ENCODE measurements around the gene KLHL29.

Gene KLHL29

GRCh38 chr2:23642516-23642915, 257.5 kb downstream of the KLHL29 start:
- DNase-seq, result no peak

- no peak for DNase-seq
Observed at GRCh38 chr2:23645230-23645808, 260.3 kb downstream of the KLHL29 start.

DNA sequence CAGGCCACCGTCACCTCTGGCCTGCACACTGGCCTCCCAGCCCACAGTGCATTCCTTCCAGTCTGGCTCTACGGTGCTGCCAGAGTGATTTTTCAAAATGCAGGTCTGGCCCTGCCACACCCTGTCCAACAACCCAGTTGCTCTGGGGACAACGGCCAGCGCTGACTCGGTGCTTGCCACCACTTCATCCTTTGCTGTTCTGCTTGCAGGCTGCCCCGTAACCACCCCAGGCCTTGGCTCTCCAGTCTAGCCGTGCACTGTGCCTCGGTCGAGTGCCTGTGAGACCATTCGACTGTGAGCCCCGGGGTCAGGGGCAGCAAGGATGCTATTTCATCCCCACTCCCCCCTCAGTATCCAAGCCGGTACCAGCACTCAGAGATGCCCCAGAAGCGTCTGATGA, 262.6 kb downstream of the KLHL29 start:
- no peak for DNase-seq

- no peak for DNase-seq
Observed at GRCh38 chr2:23649303-23649702, 264.3 kb downstream of the KLHL29 start.

DNA sequence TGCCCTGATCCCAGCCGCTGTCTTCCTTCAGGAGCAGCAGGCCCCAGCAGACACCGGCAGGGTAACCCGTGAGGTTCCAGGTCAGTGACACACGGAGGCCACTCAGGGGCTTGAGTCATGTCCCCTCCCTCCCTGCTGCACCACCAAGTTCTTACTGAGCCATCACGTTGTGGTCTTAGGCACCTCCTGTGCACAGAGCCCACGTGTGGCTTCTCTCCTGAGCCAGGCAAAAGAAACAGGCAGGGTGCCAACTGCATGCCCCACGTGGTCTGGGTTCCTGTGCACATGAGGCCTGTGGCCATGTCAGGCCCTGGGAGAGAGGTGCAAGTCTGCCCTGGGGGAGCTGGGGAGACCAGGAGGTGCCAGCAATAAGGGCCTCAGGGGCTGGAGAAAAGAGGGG, 264.8 kb downstream of the KLHL29 start:
- DNase-seq, result no peak

- no peak for DNase-seq
Observed at GRCh38 chr2:23651187-23652080, 266.5 kb downstream of the KLHL29 start.

GRCh38 chr2:23653326-23653725, 268.3 kb downstream of the KLHL29 start:
- DNase-seq, result no peak

DNA sequence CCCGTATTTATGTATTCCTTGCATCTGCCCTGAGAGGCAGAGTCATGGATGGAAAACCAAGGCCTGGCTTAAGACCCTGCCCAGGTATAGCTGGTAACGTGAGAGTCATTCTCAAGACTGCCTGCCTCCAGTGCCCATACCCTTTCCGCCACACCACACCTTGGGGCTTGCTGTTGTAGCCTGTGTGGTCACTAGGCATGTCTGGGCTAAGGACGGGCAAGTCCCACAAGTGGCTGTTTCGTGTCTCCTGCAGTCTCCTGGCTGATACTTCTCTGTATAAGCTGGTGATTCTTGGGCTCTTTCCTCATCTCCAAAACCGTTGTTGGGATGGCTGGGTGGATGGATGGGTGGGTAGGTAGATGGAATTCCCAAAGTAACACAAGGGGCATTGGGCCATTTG, 269.8 kb downstream of the KLHL29 start:
- DNase-seq, result no peak

GRCh38 chr2:23655934-23656596, 271.1 kb downstream of the KLHL29 start:
- no peak for DNase-seq

DNA sequence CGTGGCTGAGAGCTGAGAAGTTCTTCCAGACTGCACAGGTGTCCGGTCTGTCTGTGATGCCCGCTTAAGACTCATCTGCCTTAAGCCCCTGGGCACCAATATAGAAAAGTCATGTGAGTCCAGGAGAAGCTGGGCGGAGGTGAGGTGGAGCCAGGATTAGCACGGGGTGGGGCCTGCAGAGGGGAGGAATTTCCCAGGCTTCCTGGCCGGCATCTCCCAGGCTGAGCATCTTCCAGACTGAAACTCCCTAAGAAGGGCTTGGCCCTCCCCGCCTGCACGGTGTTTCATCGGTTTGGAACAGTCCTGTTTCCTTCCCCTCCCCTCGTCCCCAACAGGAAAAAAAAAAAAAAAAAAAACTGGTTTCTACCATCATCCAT, 271.6 kb downstream of the KLHL29 start:
- DNase-seq, result no peak

DNA sequence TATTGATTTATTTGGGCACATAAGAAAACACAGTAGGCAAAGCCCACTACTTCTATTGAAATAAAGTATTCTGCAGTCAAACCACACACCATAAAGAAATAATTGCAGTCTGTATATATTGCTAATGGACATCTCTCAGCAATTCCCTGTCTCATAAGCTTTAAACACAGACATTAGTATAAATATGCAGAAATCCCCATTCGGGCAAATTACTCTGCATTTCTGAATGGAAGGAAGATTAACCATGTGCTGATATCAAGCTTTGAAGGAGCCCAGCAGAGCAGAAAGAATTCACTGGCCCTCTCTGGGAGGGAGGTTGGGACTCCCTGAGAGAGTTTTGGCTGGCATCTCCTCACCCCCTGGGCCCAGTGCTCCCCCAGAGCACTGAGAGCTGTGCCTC, 272.4 kb downstream of the KLHL29 start:
- no peak for DNase-seq

- DNase-seq, result no peak
Observed at GRCh38 chr2:23657934-23658333, 273.0 kb downstream of the KLHL29 start.

GRCh38 chr2:23658466-23658942, 273.5 kb downstream of the KLHL29 start:
- no peak for DNase-seq

- DNase-seq, result no peak
Observed at GRCh38 chr2:23659328-23659727, 274.3 kb downstream of the KLHL29 start.

DNA sequence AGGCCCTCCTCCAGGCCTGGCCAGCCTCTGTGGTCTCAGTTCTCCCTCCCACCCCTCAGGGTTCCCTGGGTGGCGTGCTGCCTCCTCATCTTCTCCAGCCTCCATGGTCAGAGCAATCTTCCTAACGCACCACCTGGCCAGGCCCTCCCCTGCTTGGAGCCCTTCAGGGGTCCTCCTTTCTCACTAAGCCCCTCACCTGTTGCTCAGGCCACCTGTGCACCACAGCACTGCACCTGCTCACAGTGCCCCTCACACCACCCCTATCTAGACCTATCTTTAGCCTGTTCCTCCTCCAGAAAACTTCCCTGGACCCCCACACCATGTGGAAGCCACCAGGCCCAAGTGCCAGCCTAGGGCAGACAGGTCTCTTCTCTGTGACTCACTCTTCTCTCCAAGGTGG, 274.8 kb downstream of the KLHL29 start:
- no peak for DNase-seq

DNA sequence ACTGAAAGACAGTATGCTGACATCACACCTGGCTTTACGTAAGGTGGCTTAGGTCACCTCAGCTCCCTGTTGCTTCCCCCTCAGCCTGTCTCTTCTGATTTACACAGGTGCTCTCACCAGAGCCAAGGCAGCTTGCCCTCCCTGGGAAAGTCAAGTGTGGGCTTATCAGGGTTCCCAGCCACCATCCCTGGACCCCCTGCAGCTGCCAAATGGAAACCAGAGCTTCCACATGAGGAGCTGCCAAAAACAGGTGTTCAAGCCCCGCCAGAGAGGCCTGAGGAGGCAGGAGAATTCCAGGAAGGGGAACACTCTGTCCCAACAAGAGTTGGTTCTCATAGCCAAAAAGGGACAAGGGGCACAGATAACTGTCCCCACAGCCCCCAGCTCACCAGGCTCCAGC, 275.3 kb downstream of the KLHL29 start:
- DNase-seq, result no peak

DNA sequence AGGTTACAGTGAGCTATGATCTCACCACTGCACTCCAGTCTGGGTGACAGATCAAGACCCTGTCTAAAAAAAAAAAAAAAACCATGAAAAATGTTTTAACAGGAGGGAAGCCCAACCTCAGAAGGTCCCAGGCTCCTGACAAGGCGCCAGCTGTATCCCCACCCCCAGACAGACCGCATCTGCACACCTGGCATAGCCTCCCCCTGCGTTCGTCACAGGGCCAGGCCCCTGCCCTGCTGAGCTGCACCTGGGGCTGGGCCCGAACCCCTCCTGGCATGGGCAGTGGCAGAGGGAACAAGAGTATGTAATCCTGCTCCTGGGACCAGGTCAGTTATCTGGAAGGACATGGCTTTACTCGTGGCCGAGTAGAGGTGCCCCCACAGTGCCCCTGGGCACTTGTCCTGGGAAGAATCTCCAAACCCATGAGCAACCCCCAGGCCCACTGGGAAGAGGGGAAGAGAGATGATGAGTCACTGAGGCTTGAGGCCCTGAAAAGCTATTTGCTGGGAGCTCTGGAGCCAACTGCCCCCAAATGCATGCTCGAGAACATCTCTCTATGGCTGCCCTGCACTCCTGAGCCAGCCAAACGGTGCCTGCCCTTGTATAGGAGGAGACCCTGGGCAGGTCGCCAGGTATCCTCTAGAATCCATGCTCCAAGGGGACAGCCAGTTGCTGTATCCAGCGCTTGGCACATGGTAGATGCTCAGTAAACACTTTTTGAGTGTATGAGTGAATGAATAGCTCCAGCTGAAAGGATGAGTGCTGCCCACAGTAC, 276.5 kb downstream of the KLHL29 start:
- DNase-seq, result no peak

- DNase-seq, result no peak
Observed at GRCh38 chr2:23662466-23662865, 277.5 kb downstream of the KLHL29 start.

DNA sequence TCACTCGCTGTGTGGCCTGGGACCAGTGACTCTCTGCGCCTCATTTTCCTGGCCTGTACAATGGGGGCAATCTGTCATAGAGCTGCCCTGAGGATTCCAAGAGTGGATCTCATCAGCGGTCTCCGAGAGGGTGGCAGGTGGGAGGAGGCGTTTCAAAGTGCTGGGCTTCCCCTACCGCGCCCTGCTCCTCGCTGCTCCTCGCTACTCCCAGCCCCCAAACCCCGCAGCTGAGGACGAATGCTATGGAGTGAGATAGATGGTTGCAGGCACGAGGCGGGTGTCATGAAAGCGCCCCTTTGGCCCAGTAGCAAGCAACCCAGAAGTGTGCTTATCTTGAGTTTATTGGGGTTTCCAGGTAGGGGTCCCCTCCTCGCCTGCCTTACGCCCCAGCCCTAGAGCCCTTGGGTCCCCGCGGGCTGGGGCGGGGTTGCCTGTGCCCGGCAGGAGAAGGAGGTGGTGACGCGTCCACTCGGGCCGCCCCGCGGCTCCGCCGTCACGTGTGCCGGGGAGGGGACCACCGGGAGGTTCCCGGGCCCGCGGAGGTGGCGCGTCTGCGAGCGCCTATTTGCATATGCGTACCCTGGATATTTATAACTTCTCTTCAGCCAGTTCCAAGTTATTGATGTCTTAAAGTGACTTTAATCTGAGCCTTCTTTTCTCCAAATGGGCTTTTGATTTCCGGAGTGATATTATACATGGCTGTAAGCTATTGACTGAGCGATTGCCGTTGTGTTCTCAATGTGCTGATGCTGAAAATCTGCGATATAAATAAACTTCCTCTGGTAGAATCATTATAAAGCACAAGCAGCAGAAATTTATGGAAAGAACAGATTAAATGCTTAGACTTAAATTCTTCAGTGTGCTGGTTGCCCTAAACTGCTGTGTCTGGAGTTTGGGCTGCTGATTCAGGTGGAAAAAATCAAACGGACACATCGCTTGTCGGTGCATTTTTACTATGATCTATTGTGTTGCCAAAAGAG, 278.3 kb downstream of the KLHL29 start:
- no peak for DNase-seq

DNA sequence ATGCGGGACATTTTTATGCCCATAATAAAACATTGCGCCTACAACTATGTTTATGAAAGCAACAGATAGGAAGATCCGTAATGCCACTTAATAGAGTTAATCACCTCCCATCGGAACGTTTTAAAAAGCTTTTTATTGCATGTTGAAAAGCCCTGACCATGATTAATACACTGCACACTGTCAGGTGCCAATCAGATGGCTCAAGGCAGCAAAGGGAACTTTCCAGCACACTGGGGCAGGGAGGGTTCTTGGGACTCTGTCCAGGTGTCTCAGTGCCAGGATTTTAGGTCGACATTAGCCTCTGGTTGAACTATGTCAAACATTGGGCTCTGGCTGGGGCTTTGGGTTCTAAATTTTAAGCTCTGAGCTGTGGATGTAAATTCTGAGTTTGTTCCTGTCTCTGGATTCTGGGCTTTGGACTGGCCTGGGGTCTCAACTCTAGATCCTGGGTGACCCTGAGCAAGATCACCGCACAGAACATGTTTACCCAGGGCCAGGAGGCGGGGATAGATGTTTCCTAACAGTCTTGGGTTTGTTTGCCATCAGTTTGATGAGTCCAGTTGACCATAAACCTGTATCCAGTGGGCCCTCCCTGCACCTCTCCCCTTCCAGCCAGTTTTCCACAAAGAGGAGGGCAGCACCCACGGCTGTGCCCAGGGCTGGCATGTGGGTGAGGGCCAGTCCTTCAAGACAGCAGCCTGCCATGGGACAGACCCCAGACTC, 279.2 kb downstream of the KLHL29 start:
- DNase-seq, result no peak
